Measurements from ENCODE around the gene RHOV. TPM values are rescaled to one million over a fixed set of nuclear protein-coding genes. Genes with fewer than 3 reads are reported as not detected.

RHOV gene
- total RNA-seq, 1 experiment from 2014 or later: not detected

- Histone ChIP-seq H3K36me3 (no peaks in the 10 kb centered on the region), H3K4me3 (no peak overlapping the region), H3K27me3 (no peaks in the 10 kb centered on the region), H3K9me3 (no peaks in the 10 kb centered on the region)
- no peak for DNase-seq
These were observed 35.3 kb downstream of the RHOV start for GRCh38 chr15:40838756-40839155.

GRCh38 chr15:40836020-40836419 lies 38.0 kb downstream of the RHOV start:
- no peak for DNase-seq
- H3K27me3 ChIP-seq: no peaks in the 10 kb centered on the region
- no peaks in the 10 kb centered on the region for H3K9me3 ChIP-seq
- H3K4me3 ChIP-seq: no peak overlapping the region
- no peaks in the 10 kb centered on the region for H3K36me3 ChIP-seq

GRCh38 chr15:40832903-40833302 lies 41.1 kb downstream of the RHOV start:
- H3K36me3 ChIP-seq: no peaks in the 10 kb centered on the region
- no peak overlapping the region for H3K4me3 ChIP-seq
- no peak for DNase-seq
- H3K9me3 ChIP-seq: no peaks in the 10 kb centered on the region
- H3K27me3 ChIP-seq: no peaks in the 10 kb centered on the region

- Histone ChIP-seq H3K9me3 (no peaks in the 10 kb centered on the region), H3K4me3 (no peak overlapping the region), H3K36me3 (no peaks in the 10 kb centered on the region), H3K27me3 (no peaks in the 10 kb centered on the region)
- DNase-seq: no peak
These were observed 42.2 kb downstream of the RHOV start for GRCh38 chr15:40831861-40832260.

GRCh38 chr15:40830884-40831283 lies 43.1 kb downstream of the RHOV start:
- Histone ChIP-seq H3K27me3 (no peaks in the 10 kb centered on the region), H3K4me3 (no peak overlapping the region), H3K9me3 (no peaks in the 10 kb centered on the region), H3K36me3 (no peaks in the 10 kb centered on the region)
- no peak for DNase-seq

- no peaks in the 10 kb centered on the region for H3K9me3 ChIP-seq
- H3K27me3 ChIP-seq: no peaks in the 10 kb centered on the region
- H3K4me3 ChIP-seq: no peak overlapping the region
- DNase-seq: no peak
- H3K36me3 ChIP-seq: no peaks in the 10 kb centered on the region
These were observed 44.9 kb downstream of the RHOV start for GRCh38 chr15:40829115-40829514.

- Histone ChIP-seq H3K9me3 (no peaks in the 10 kb centered on the region), H3K27me3 (no peaks in the 10 kb centered on the region), H3K36me3 (no peaks in the 10 kb centered on the region), H3K4me3 (no peak within 1 kb of the TSS)
- DNase-seq: no peak
These were observed 45.5 kb downstream of the RHOV start, which contains the start of gene PPP1R14D for GRCh38 chr15:40828447-40829036. TSS of gene PPP1R14D (minus strand) at chr15:40828708. CDS start at chr15:40828641, 67 bp downstream.

GRCh38 chr15:40826423-40827075 lies 47.5 kb downstream of the RHOV start:
- DNase-seq: no peak
- Histone ChIP-seq H3K27me3 (no peaks in the 10 kb centered on the region), H3K4me3 (no peak overlapping the region), H3K9me3 (no peaks in the 10 kb centered on the region), H3K36me3 (no peaks in the 10 kb centered on the region)

GRCh38 chr15:40825661-40826422 lies 48.2 kb downstream of the RHOV start:
- H3K27me3 ChIP-seq: no peaks in the 10 kb centered on the region
- peak; percentile 50 for DNase-seq
- no peaks in the 10 kb centered on the region for H3K9me3 ChIP-seq
- no peak overlapping the region for H3K4me3 ChIP-seq
- H3K36me3 ChIP-seq: no peaks in the 10 kb centered on the region

GRCh38 chr15:40823572-40824343 lies 50.3 kb downstream of the RHOV start:
- Histone ChIP-seq H3K27me3 (no peaks in the 10 kb centered on the region), H3K36me3 (no peaks in the 10 kb centered on the region), H3K9me3 (no peaks in the 10 kb centered on the region), H3K4me3 (no peak overlapping the region)
- DNase-seq: no peak

Other genes starting within 250 kb of the RHOV start
- 14.5 and 16.9 TPM in 2 replicates for gene RAD51, start 179.1 kb downstream of the RHOV start, total RNA-seq (2014; rRNA removed; shearing (Covaris generic); ENCODE audit: low replicate concordance)
- 43.1 and 53.4 TPM in 2 replicates for gene RMDN3, start 119.0 kb downstream of the RHOV start, total RNA-seq (2014; rRNA removed; shearing (Covaris generic); ENCODE audit: low replicate concordance)
- gene GCHFR, start 110.2 kb downstream of the RHOV start, total RNA-seq (2014; rRNA removed; shearing (Covaris generic); ENCODE audit: low replicate concordance): 3.5 and 4.4 TPM in 2 replicates
- gene C15orf62, start 104.3 kb downstream of the RHOV start, total RNA-seq (2014; rRNA removed; shearing (Covaris generic); ENCODE audit: low replicate concordance): not detected in 2 replicates
- 6.4 and 27.8 TPM in 2 replicates for gene ZFYVE19, start 67.1 kb downstream of the RHOV start, total RNA-seq (2014; rRNA removed; shearing (Covaris generic); ENCODE audit: low replicate concordance)
- gene DNAJC17, start 66.8 kb downstream of the RHOV start, total RNA-seq (2014; rRNA removed; shearing (Covaris generic); ENCODE audit: low replicate concordance): 44.9 and 75.8 TPM in 2 replicates
- not detected in 2 replicates for gene PPP1R14D, start 45.5 kb downstream of the RHOV start, total RNA-seq (2014; rRNA removed; shearing (Covaris generic); ENCODE audit: low replicate concordance)
- gene SPINT1, start 30.2 kb downstream of the RHOV start, total RNA-seq (2014; rRNA removed; shearing (Covaris generic); ENCODE audit: low replicate concordance): not detected in 2 replicates
- gene VPS18, start 20.2 kb upstream of the RHOV start, total RNA-seq (2014; rRNA removed; shearing (Covaris generic); ENCODE audit: low replicate concordance): 14.0 and 24.8 TPM in 2 replicates
- not detected in 2 replicates for gene DLL4, start 55.1 kb upstream of the RHOV start, total RNA-seq (2014; rRNA removed; shearing (Covaris generic); ENCODE audit: low replicate concordance)
- gene CHAC1, start 79.2 kb upstream of the RHOV start, total RNA-seq (2014; rRNA removed; shearing (Covaris generic); ENCODE audit: low replicate concordance): 8.8 and 18.5 TPM in 2 replicates
- gene INO80, start 242.0 kb upstream of the RHOV start, total RNA-seq (2014; rRNA removed; shearing (Covaris generic); ENCODE audit: low replicate concordance): 12.2 and 15.3 TPM in 2 replicates